Hepatocyte (in vitro differentiated cells): ENCODE results near the gene ZNF536. TPM values are rescaled to one million over a fixed set of nuclear protein-coding genes. Genes with fewer than 3 reads are reported as not detected.

Source experiments
- DNase-seq: peaks from one replicate; pipeline ENCODE4 v3.0.0-alpha.2; 2016; ENCODE audit warnings: low spot score
- H2AFZ ChIP-seq: fragments of 200-600 bp; sonication (generic); 2 replicates; pipeline ENCODE4 v1.6.0; 2016; ENCODE audit warnings: antibody characterized with exemption, mild to moderate bottlenecking
- H3K27ac ChIP-seq: fragments of 200-600 bp; sonication (generic); 2 replicates; pipeline ENCODE4 v1.5.1; 2016; ENCODE audit warnings: mild to moderate bottlenecking
- H3K27me3 ChIP-seq: fragments of 200-600 bp; sonication (generic); 2 replicates; pipeline ENCODE4 v1.6.1; 2016
- H3K36me3 ChIP-seq: fragments of 200-600 bp; sonication (generic); replicated peaks from 2 replicates; pipeline ENCODE4 v1.5.1; 2016; ENCODE audit warnings: low read depth; ENCODE audit not compliant: insufficient read depth
- H3K4me1 ChIP-seq: fragments of 200-600 bp; sonication (generic); 2 replicates; pipeline ENCODE4 v1.5.1; 2016; ENCODE audit warnings: mild to moderate bottlenecking, moderate library complexity; ENCODE audit not compliant: insufficient read depth
- H3K4me2 ChIP-seq: fragments of 200-600 bp; sonication (generic); 2 replicates; pipeline ENCODE4 v1.6.0; 2016
- H3K4me3 ChIP-seq: fragments of 200-600 bp; sonication (generic); 2 replicates; pipeline ENCODE4 v1.5.1; 2016; ENCODE audit warnings: mild to moderate bottlenecking
- H3K79me2 ChIP-seq: fragments of 200-600 bp; sonication (generic); 2 replicates; pipeline ENCODE4 v1.6.0; 2017; ENCODE audit warnings: mild to moderate bottlenecking
- H3K9me2 ChIP-seq: fragments of 200-600 bp; sonication (generic); replicated peaks from 2 replicates; pipeline ENCODE4 v1.6.0; 2017; ENCODE audit warnings: mild to moderate bottlenecking; ENCODE audit not compliant: insufficient read depth
- H3K9me3 ChIP-seq: fragments of 200-600 bp; sonication (generic); 2 replicates; pipeline ENCODE4 v1.5.1; 2016; ENCODE audit warnings: low read depth, mild to moderate bottlenecking
- H4K20me1 ChIP-seq: fragments of 200-600 bp; sonication (generic); 2 replicates; pipeline ENCODE4 v1.6.0; 2016; ENCODE audit warnings: mild to moderate bottlenecking; ENCODE audit not compliant: insufficient read depth, poor library complexity, severe bottlenecking
- CTCF ChIP-seq: fragments of 200-600 bp; sonication (generic); IDR thresholded peaks from 2 replicates; pipeline ENCODE4 v1.5.1; 2016; ENCODE audit warnings: antibody characterized with exemption, mild to moderate bottlenecking; ENCODE audit not compliant: poor library complexity
- EZH2 ChIP-seq: fragments of 200-600 bp; sonication (generic); IDR thresholded peaks from 2 replicates; pipeline ENCODE4 v1.6.1; 2016; ENCODE audit warnings: antibody characterized with exemption, mild to moderate bottlenecking, borderline replicate concordance
- EZH2phosphoT487 ChIP-seq: fragments of 200-600 bp; sonication (generic); IDR thresholded peaks from one replicate; pipeline ENCODE4 v1.6.1; 2018; ENCODE audit warnings: antibody characterized with exemption, mild to moderate bottlenecking, low read depth, moderate library complexity; ENCODE audit not compliant: unreplicated experiment, severe bottlenecking
- WGBS: methylation state at CpG from one replicate; pipeline ENCODE4 v1.1.6; 2016; ENCODE audit warnings: low lambda C conversion rate; ENCODE audit errors: missing lambda C conversion rate; 5-methylcytosine and 5-hydroxymethylcytosine counted together
- polyA plus RNA-seq: library from polyadenylated mRNA; unstranded; fragments of >200 nt; fragmentation: Nextera tagmentation; extraction: Ambion mirVana; gene quantifications from 2 replicates; pipeline ENCODE4 v1.2.1, GENCODE V29; 2016
- total RNA-seq: library from RNA; depleted of rRNA; stranded (reverse); fragments of >200 nt; gene quantifications from 2 replicates; pipeline ENCODE4 v1.2.3, GENCODE V29; 2014

The ZNF536 gene
- total and polyA plus RNA-seq, 2 experiments from 2014 or later, result 4.1 to 7.5 TPM

GRCh38 chr19:30359936-30360335 lies 12.2 kb upstream of the ZNF536 start:
- no peak for TF ChIP-seq EZH2
- TF ChIP-seq EZH2phosphoT487, result no peak
- no peak for TF ChIP-seq CTCF
- Histone ChIP-seq H4K20me1 (no peaks in the 10 kb centered on the region), H3K9me3 (no peaks in the 10 kb centered on the region), H3K4me2 (no peak overlapping the region), H3K79me2 (no peaks in the 10 kb centered on the region), H3K36me3 (no peaks in the 10 kb centered on the region), H3K27me3 (peaks cover 6% of the 10 kb centered on the region), H2AFZ (no peak overlapping the region), H3K4me3 (no peak overlapping the region), H3K4me1 (no peaks in the 10 kb centered on the region), H3K27ac (no peak overlapping the region), H3K9me2 (no peaks in the 10 kb centered on the region)
- no peak for DNase-seq
- WGBS, result 91% methylated on average over 9 of the region's 9 CpGs

DNA sequence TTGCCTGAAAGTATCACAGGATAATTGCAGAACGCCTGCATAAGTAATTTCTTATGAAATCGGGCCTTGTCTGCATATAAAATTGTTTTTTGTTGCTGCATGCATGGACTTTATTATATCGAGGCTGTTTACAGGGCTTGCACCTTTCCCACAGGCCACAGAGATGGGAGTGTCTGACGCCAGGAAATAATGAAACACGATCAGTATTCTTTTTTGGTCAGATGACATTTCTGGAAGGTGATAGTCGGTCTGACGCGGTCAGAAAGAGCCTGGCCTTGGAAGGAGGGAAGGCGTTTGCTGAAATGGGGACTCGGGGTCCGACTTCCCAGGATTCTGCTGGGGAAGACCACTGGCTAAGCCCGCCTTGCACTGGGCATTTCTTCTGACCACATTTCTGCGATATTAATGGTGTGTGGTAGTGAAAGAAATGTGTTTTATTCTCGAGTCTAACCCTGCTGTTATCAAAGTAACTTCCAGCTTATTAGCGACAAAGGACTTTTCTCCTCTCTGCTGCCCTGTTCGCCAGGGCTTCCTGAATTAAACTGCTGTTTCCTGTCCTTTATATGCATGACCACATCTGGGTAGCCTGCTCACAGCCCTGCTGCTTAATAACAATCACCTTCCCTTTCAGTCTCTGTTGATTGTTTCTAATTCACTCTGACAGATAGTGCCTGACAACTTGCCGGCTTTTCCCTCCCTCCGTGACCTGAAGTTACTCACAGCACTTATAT lies 11.6 kb upstream of the ZNF536 start:
- Histone ChIP-seq H3K4me1 (no peaks in the 10 kb centered on the region), H3K27me3 (peaks cover 10% of the 10 kb centered on the region), H3K27ac (no peak overlapping the region), H3K36me3 (no peaks in the 10 kb centered on the region), H2AFZ (no peak overlapping the region), H3K4me2 (no peak overlapping the region), H3K79me2 (no peaks in the 10 kb centered on the region), H3K4me3 (no peak overlapping the region), H3K9me2 (no peaks in the 10 kb centered on the region), H4K20me1 (no peaks in the 10 kb centered on the region), H3K9me3 (no peaks in the 10 kb centered on the region)
- WGBS, result 64% methylated on average over 18 of the region's 18 CpGs
- no peak for TF ChIP-seq EZH2
- no peak for TF ChIP-seq CTCF
- no peak for TF ChIP-seq EZH2phosphoT487
- DNase-seq, result no peak

- TF ChIP-seq EZH2phosphoT487, result no peak
- no peak overlapping the region for H3K4me2 ChIP-seq
- no peak overlapping the region for H2AFZ ChIP-seq
- DNase-seq, result no peak
- WGBS, result 77% methylated on average over 4 of the region's 4 CpGs
- H3K4me3 ChIP-seq, result no peak overlapping the region
- H4K20me1 ChIP-seq, result no peaks in the 10 kb centered on the region
- no peaks in the 10 kb centered on the region for H3K79me2 ChIP-seq
- peaks cover 12% of the 10 kb centered on the region for H3K27me3 ChIP-seq
- H3K36me3 ChIP-seq, result no peaks in the 10 kb centered on the region
- no peaks in the 10 kb centered on the region for H3K9me3 ChIP-seq
- no peaks in the 10 kb centered on the region for H3K9me2 ChIP-seq
- H3K4me1 ChIP-seq, result no peaks in the 10 kb centered on the region
- H3K27ac ChIP-seq, result no peak overlapping the region
Observed at GRCh38 chr19:30361107-30361447, 11.1 kb upstream of the ZNF536 start.

- WGBS, result 93% methylated on average over 12 of the region's 13 CpGs
- no peaks in the 10 kb centered on the region for H3K4me1 ChIP-seq
- H3K9me3 ChIP-seq, result no peaks in the 10 kb centered on the region
- no peaks in the 10 kb centered on the region for H3K9me2 ChIP-seq
- no peaks in the 10 kb centered on the region for H3K79me2 ChIP-seq
- no peak for TF ChIP-seq EZH2
- no peak for TF ChIP-seq EZH2phosphoT487
- TF ChIP-seq CTCF, result no peak
- peaks cover 12% of the 10 kb centered on the region for H3K27me3 ChIP-seq
- H3K36me3 ChIP-seq, result no peaks in the 10 kb centered on the region
- no peak overlapping the region for H3K27ac ChIP-seq
- no peak overlapping the region for H3K4me2 ChIP-seq
- H4K20me1 ChIP-seq, result no peaks in the 10 kb centered on the region
- no peak overlapping the region for H3K4me3 ChIP-seq
- H2AFZ ChIP-seq, result no peak overlapping the region
- DNase-seq, result no peak
Observed at GRCh38 chr19:30361721-30362120, 10.5 kb upstream of the ZNF536 start.
